Lung (tissue), 12 donors: ENCODE measurements around the gene PA2G4. TPM values are rescaled to one million over a fixed set of nuclear protein-coding genes. Genes with fewer than 3 reads are reported as not detected.
A peak's percentile ranks its signal among the peaks of the same experiment; 100 is the strongest.

Source experiments
- ATAC-seq: fragments of 200-7000 bp; cut with Tn5 transposase; one replicate; pipeline ENCODE4 v1.9.1; 2020; ENCODE audit warnings: moderate number of reproducible peaks; ENCODE audit not compliant: insufficient read depth, low FRiP score
- DNase-seq, 3 donors: peaks; one replicate each; pipeline ENCODE4 v3.0.0-alpha.2; 2013 to 2017
- H3K27ac ChIP-seq, 2 donors: one replicate each; pipeline ENCODE4 v1.5.1; 2013; ENCODE audit warnings: mild to moderate bottlenecking in 2 of 2, moderate library complexity in 2 of 2, control low read depth in 1 of 2, inconsistent platforms in 1 of 2, low read depth in 1 of 2, low read length in 1 of 2
- H3K27me3 ChIP-seq, 3 donors: one replicate each; pipeline ENCODE4 v1.5.1; 2013; ENCODE audit warnings: low read length in 2 of 3; ENCODE audit not compliant: control insufficient read depth in 3 of 3, insufficient read depth in 3 of 3
- H3K36me3 ChIP-seq, 4 donors: one replicate each; pipeline ENCODE4 v1.5.1; 2013; ENCODE audit warnings: low read length in 4 of 4, mild to moderate bottlenecking in 1 of 4, moderate library complexity in 1 of 4; ENCODE audit not compliant: control insufficient read depth in 4 of 4, insufficient read depth in 4 of 4
- H3K4me1 ChIP-seq, 5 donors: one replicate each; pipeline ENCODE4 v1.5.1; 2013; ENCODE audit warnings: low read length in 5 of 5, mild to moderate bottlenecking in 2 of 5, moderate library complexity in 1 of 5; ENCODE audit not compliant: control insufficient read depth in 5 of 5, insufficient read depth in 5 of 5
- H3K4me3 ChIP-seq: one replicate; pipeline ENCODE4 v1.5.1; 2013; ENCODE audit warnings: mild to moderate bottlenecking, control low read depth, moderate library complexity
- H3K9ac ChIP-seq, 2 donors: one replicate each; pipeline ENCODE4 v1.5.1; 2013; ENCODE audit warnings: low read length in 2 of 2, control low read depth in 1 of 2; ENCODE audit not compliant: insufficient read depth in 1 of 2
- H3K9me3 ChIP-seq, 4 donors: one replicate each; pipeline ENCODE4 v1.5.1; 2013; ENCODE audit warnings: low read length in 3 of 4, mild to moderate bottlenecking in 1 of 4, moderate library complexity in 1 of 4; ENCODE audit not compliant: control insufficient read depth in 4 of 4, insufficient read depth in 3 of 4
- WGBS, 2 donors: extraction: QIAGEN DNeasy Blood & Tissue Kit; methylation state at CpG; one replicate each; pipeline ENCODE4 v1.1.7; 2013; 5-methylcytosine and 5-hydroxymethylcytosine counted together
- polyA plus RNA-seq, 2 donors: library from polyadenylated mRNA; stranded (reverse); fragments of 200-250 nt; gene quantifications; one replicate each; pipeline ENCODE4 v1.2.1, GENCODE V29; 2013
- total RNA-seq, 2 donors: library from RNA; depleted of rRNA in 1 of 2; stranded (reverse); fragments of >200 nt in 1 of 2; gene quantifications; one replicate each; pipeline ENCODE4 v1.2.1, GENCODE V29; 2014 to 2021
- TF ChIP-seq, protein P1 (sequence below): IDR thresholded peaks from 2 replicates; pipeline ENCODE4 v1.5.1; 2012; ENCODE audit warnings: mild to moderate bottlenecking; ENCODE audit errors: control extremely low read depth, extremely low read depth
- donor health status: control.
- donor health status: control.
- donor health status: Bipolar disorder and iron deficiency.
- donor health status: healthy.
- donor health status: DM: yes; HTN: yes; CAD: no.

The PA2G4 gene
- total and polyA plus RNA-seq, 4 donors, result 80.2 to 137 (median 89.4) TPM

GRCh38 chr12:56158029-56158925, 53.9 kb downstream of the PA2G4 start, which contains the start of gene MYL6:
Gene MYL6, plus strand, starts transcription at chr12:56158359. Its CDS starts 43 bp downstream, at chr12:56158402.
- peak; percentile 97 to 99 (median 99) for DNase-seq
- no peaks in the 10 kb centered on the region for H3K9me3 ChIP-seq
- H3K27me3 ChIP-seq, result no peaks in the 10 kb centered on the region
- peak within 1 kb of the TSS; percentile 99 for H3K9ac ChIP-seq
- H3K27ac ChIP-seq, result peak within 1 kb of the TSS; percentile 96 to 98
- TF ChIP-seq, protein P1, sequence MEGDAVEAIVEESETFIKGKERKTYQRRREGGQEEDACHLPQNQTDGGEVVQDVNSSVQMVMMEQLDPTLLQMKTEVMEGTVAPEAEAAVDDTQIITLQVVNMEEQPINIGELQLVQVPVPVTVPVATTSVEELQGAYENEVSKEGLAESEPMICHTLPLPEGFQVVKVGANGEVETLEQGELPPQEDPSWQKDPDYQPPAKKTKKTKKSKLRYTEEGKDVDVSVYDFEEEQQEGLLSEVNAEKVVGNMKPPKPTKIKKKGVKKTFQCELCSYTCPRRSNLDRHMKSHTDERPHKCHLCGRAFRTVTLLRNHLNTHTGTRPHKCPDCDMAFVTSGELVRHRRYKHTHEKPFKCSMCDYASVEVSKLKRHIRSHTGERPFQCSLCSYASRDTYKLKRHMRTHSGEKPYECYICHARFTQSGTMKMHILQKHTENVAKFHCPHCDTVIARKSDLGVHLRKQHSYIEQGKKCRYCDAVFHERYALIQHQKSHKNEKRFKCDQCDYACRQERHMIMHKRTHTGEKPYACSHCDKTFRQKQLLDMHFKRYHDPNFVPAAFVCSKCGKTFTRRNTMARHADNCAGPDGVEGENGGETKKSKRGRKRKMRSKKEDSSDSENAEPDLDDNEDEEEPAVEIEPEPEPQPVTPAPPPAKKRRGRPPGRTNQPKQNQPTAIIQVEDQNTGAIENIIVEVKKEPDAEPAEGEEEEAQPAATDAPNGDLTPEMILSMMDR, result no peak
- WGBS, 2 donors, result 0% methylated on average over 30 of the region's 30 CpGs
- peaks cover 7 to 54% (median 39%) of the 10 kb centered on the region in 4 donors for H3K36me3 ChIP-seq
- H3K4me1 ChIP-seq, result peaks cover 0 to 29% (median 21%) of the 10 kb centered on the region in 5 donors
- H3K4me3 ChIP-seq, result peak within 1 kb of the TSS; percentile 92
- ATAC-seq, result peak; percentile 85

DNA sequence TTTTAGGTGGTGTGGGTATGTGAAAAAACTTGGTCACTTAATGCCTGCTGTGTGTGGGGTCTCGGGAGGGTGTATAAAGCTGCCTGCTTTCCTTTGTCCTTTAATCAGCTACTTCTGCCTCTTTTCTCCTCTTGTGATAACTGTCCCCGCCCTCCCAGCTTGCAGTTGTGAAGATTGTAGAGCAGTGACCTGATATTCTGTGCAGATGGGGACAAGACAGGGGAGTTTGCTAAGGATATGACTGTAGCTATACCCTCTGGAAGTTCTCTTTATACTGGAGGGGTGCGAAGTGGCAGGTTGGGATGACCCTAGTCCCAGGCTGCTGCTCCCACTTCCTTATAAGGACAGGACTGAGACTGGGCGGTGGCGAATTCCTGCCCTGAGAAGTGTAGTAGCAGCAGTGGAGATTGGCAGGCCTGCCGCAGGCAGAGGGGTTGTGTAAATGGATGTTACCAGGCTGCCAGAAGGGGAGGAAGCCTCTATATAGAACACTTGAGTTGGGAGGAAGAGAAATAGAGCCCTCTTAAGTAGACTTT, 54.6 kb downstream of the PA2G4 start:
- TF ChIP-seq, protein P1, result no peak
- WGBS, 2 donors, result 0 to 1% methylated on average over 6 of the region's 6 CpGs
- Histone ChIP-seq H3K9me3 (no peaks in the 10 kb centered on the region), H3K36me3 (peaks cover 7 to 58% (median 43%) of the 10 kb centered on the region in 4 donors), H3K9ac (peak overlapping the region; percentile 99), H3K27me3 (no peaks in the 10 kb centered on the region), H3K27ac (peak overlapping the region; percentile 96 to 98), H3K4me3 (peak overlapping the region; percentile 92), H3K4me1 (peaks cover 0 to 23% (median 17%) of the 10 kb centered on the region in 5 donors)
- ATAC-seq (peak; percentile 59), DNase-seq (peak; percentile 77 to 82 (median 81))

DNA sequence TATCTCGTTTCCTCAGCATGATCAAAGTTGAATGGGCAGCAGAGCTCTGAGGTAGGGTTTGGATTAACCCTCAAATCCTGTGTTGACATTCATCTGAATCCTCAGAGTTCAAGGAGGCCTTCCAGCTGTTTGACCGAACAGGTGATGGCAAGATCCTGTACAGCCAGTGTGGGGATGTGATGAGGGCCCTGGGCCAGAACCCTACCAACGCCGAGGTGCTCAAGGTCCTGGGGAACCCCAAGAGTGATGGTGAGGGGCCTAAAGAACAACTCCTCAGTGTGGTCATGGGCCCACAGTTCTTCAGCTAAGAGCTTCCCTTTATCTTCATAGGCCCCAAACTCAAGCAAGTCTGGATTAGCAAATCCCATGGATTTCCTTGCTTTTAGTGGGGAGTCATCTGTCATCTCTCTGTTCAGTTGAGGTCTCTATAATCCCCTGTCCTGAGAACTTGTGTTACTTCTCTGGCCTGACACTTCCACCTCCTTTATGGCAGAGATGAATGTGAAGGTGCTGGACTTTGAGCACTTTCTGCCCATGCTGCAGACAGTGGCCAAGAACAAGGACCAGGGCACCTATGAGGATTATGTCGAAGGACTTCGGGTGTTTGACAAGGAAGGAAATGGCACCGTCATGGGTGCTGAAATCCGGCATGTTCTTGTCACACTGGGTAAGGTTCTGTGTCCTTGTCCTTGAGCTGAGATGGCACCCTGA, 55.3 kb downstream of the PA2G4 start:
- Histone ChIP-seq H3K9me3 (no peaks in the 10 kb centered on the region), H3K36me3 (peaks cover 7 to 64% (median 46%) of the 10 kb centered on the region in 4 donors), H3K4me1 (peaks cover 0 to 23% (median 17%) of the 10 kb centered on the region in 5 donors), H3K27me3 (no peaks in the 10 kb centered on the region), H3K9ac (peak overlapping the region; percentile 99), H3K27ac (peak overlapping the region; percentile 96 to 98), H3K4me3 (peak overlapping the region; percentile 92)
- TF ChIP-seq, protein P1, result no peak
- no peak for ATAC-seq
- WGBS, 2 donors, result 15 to 22% methylated on average over 8 of the region's 8 CpGs
- no peak for DNase-seq
